Measurements from ENCODE around the gene UBE2QL1.

UBE2QL1 gene

DNA sequence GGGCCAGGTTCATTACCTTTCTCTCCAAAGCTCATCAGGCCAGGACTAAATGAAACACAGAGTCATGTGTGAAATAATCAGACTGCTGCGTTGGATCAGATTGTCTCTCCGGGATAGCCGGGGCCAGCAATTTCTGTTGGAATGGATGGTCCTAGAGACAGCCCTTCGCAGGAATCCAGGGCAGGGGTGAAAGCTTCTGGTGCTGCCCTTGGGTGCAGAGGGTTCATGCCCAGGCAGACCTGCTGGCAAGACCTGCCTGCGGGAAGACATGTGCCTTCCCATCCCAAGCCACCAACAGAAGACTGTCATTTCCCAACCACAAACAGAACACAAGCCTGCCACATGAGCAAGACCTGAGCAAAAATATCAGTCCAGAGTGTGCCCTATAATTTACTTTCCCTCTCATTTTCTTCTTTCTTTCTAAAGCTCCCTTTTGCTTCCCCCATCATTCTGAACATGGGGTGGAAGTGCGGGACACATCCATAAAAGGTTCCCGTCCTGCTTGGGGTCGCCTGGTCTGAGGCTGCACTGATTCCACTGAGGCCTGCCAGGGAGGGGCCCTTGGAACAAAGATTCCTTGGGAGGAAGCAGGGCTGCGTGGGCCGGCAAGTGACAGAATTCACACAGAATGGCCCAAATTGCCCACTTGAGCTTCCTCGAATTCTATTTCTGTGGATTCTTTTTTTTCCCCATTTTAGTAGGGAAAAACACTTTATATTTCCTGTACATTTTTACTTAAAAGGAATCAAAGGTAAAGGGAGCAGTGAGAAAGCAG, 57.3 kb downstream of the UBE2QL1 start:
- no peaks in the 10 kb centered on the region for H3K9me3 ChIP-seq (ENCODE audit: control insufficient read depth, insufficient read depth, low read depth, low read length)
- no peak overlapping the region for H3K27ac ChIP-seq (ENCODE audit: extremely low read depth, low read depth, low read length)
- ChIA-PET CTCF (no interaction called here), POLR2A (no interaction called here)
- H3K4me3 ChIP-seq (ENCODE audit: low read depth, low read length): no peak overlapping the region
- no peaks in the 10 kb centered on the region for H3K36me3 ChIP-seq (ENCODE audit: control insufficient read depth in 2 of 2, insufficient read depth in 1 of 2, low read length in 2 of 2)
- no peaks in the 10 kb centered on the region for H3K4me1 ChIP-seq (ENCODE audit: control insufficient read depth, insufficient read depth, low read length)
- TF ChIP-seq ZSCAN23 (tag by site-specific recombination; IDR thresholded peaks at IDR 0.05): no peak
- TF ChIP-seq, protein P1, sequence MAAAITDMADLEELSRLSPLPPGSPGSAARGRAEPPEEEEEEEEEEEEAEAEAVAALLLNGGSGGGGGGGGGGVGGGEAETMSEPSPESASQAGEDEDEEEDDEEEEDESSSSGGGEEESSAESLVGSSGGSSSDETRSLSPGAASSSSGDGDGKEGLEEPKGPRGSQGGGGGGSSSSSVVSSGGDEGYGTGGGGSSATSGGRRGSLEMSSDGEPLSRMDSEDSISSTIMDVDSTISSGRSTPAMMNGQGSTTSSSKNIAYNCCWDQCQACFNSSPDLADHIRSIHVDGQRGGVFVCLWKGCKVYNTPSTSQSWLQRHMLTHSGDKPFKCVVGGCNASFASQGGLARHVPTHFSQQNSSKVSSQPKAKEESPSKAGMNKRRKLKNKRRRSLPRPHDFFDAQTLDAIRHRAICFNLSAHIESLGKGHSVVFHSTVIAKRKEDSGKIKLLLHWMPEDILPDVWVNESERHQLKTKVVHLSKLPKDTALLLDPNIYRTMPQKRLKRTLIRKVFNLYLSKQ (tag by site-specific recombination; IDR thresholded peaks at IDR 0.05; ENCODE audit: borderline replicate concordance): no peak
- TF ChIP-seq ZNF549 (tag by site-specific recombination; IDR thresholded peaks at IDR 0.05): no peak
- TF ChIP-seq GFI1B (tag by site-specific recombination; IDR thresholded peaks at IDR 0.05): no peak
- TF ChIP-seq YY2 (tag by site-specific recombination; IDR thresholded peaks at IDR 0.05): no peak
- no peak for TF ChIP-seq EGR2 (tag by site-specific recombination; IDR thresholded peaks at IDR 0.05; ENCODE audit: low read depth)
- no peak for TF ChIP-seq ZNF114 (tag by site-specific recombination; IDR thresholded peaks at IDR 0.05)
- TF ChIP-seq, protein P2, sequence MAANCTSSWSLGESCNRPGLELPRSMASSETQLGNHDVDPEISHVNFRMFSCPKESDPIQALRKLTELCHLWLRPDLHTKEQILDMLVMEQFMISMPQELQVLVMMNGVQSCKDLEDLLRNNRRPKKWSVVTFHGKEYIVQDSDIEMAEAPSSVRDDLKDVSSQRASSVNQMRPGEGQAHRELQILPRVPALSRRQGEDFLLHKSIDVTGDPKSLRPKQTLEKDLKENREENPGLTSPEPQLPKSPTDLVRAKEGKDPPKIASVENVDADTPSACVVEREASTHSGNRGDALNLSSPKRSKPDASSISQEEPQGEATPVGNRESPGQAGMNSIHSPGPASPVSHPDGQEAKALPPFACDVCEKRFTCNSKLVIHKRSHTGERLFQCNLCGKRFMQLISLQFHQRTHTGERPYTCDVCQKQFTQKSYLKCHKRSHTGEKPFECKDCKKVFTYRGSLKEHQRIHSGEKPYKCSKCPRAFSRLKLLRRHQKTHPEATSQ (tag by site-specific recombination; IDR thresholded peaks at IDR 0.05): no peak
- no peak for TF ChIP-seq FEZF1 (tag by site-specific recombination; IDR thresholded peaks at IDR 0.05)
- TF ChIP-seq ZNF138 (tag by site-specific recombination; IDR thresholded peaks at IDR 0.05; ENCODE audit: borderline replicate concordance): no peak
- TF ChIP-seq ZBTB17 (tag by site-specific recombination; IDR thresholded peaks at IDR 0.05): no peak
- no peak for TF ChIP-seq ZNF391 (tag by site-specific recombination; IDR thresholded peaks at IDR 0.05; ENCODE audit: borderline replicate concordance, low read depth)
- TF ChIP-seq ZNF629 (tag by site-specific recombination; IDR thresholded peaks at IDR 0.05): no peak
- TF ChIP-seq ZNF184 (tag by site-specific recombination; IDR thresholded peaks at IDR 0.05): no peak
- TF ChIP-seq, protein P3, sequence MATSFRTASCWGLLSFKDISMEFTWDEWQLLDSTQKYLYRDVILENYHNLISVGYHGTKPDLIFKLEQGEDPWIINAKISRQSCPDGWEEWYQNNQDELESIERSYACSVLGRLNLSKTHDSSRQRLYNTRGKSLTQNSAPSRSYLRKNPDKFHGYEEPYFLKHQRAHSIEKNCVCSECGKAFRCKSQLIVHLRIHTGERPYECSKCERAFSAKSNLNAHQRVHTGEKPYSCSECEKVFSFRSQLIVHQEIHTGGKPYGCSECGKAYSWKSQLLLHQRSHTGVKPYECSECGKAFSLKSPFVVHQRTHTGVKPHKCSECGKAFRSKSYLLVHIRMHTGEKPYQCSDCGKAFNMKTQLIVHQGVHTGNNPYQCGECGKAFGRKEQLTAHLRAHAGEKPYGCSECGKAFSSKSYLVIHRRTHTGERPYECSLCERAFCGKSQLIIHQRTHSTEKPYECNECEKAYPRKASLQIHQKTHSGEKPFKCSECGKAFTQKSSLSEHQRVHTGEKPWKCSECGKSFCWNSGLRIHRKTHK (tag by site-specific recombination; IDR thresholded peaks at IDR 0.05): no peak
- TF ChIP-seq ZNF37A (tag by site-specific recombination; IDR thresholded peaks at IDR 0.05): no peak
- no peak for TF ChIP-seq ZNF792 (tag by site-specific recombination; IDR thresholded peaks at IDR 0.05)

DNA sequence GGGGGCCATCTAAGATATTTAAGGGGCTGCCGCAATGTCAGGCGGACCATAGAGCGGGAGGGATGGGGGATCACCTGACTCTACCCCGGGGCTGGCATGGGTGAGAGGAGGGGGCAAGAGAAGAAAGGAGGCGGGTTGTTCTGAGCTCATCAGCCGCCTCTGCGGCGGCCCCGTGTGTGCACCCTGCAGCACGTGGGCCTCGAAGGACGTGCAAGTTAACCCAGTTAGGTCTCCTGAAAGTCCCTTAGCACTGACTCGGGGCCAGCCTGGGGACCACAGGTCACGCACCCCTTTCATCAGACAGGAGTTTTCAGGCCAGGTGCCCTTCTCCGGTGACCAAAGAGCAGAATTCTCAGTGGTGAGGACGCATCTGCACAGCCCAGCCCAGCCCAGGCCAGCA, 58.0 kb downstream of the UBE2QL1 start:
- TF ChIP-seq ZNF423 (tag by site-specific recombination; IDR thresholded peaks at IDR 0.05) (no peak), ZNF248 (tag by site-specific recombination; IDR thresholded peaks at IDR 0.05) (no peak)
- Histone ChIP-seq H3K27ac (ENCODE audit: extremely low read depth, low read depth, low read length) (no peak overlapping the region), H3K36me3 (ENCODE audit: control insufficient read depth in 2 of 2, insufficient read depth in 1 of 2, low read length in 2 of 2) (no peaks in the 10 kb centered on the region), H3K9me3 (ENCODE audit: control insufficient read depth, insufficient read depth, low read depth, low read length) (no peaks in the 10 kb centered on the region), H3K4me3 (ENCODE audit: low read depth, low read length) (no peak overlapping the region), H3K4me1 (ENCODE audit: control insufficient read depth, insufficient read depth, low read length) (no peaks in the 10 kb centered on the region)
- ChIA-PET POLR2A (no interaction called here), CTCF (no interaction called here)

Measured in HEK293 (cell line).